Pancreas (tissue), 10 donors: Measurements from ENCODE around the gene HIVEP3. TPM values are rescaled to one million over a fixed set of nuclear protein-coding genes. Genes with fewer than 3 reads are reported as not detected.

Experiments used
- ATAC-seq, 4 donors: fragments of 200-7000 bp; cut with Tn5 transposase; one replicate each; pipeline versions ENCODE4 v1.8.0 to v1.9.1; 2020; ENCODE audit warnings: mild to moderate bottlenecking in 4 of 4, moderate library complexity in 4 of 4
- DNase-seq, 6 donors: peaks; one replicate each; pipeline ENCODE4 v3.0.0-alpha.2; 2020
- FAIRE-seq: peaks from 2 replicates; lab custom pipeline; 2012; peaks lifted over from hg19 to GRCh38; lab: Jason Lieb, UNC
- H3K27ac ChIP-seq, 4 donors: fragments of 200-600 bp; sonication (generic); 1 replicate in 3 of 4; 2 replicates in 1 of 4; pipeline versions ENCODE4 v1.5.0 to v1.8.0; 2020
- H3K27me3 ChIP-seq, 4 donors: fragments of 200-600 bp; one replicate each; pipeline ENCODE4 v1.8.0; 2021
- H3K36me3 ChIP-seq, 3 donors: fragments of 200-600 bp; sonication (generic) in 1 of 3; one replicate each; pipeline versions ENCODE4 v1.5.0 to v1.8.0; 2020 to 2021
- H3K4me1 ChIP-seq, 3 donors: fragments of 200-600 bp; one replicate each; pipeline ENCODE4 v1.8.0; 2021
- H3K4me3 ChIP-seq, 4 donors: fragments of 200-600 bp; sonication (generic) in 2 of 4; one replicate each; pipeline versions ENCODE4 v1.5.0 to v1.8.0; 2020 to 2021
- H3K9me3 ChIP-seq, 4 donors: fragments of 200-600 bp; one replicate each; pipeline ENCODE4 v1.8.0; 2021
- WGBS, 2 donors: extraction: QIAGEN DNeasy Blood & Tissue Kit; methylation state at CpG; one replicate each; pipeline ENCODE4 v1.1.7; 2013; 5-methylcytosine and 5-hydroxymethylcytosine counted together
- intact Hi-C, 3 donors: fragments of 100-400 bp; cut with DNase I; formaldehyde crosslinking; loops; one replicate each; pipeline versions ENCODE4 v1.11.1 to v1.14.2; 2022
- polyA plus RNA-seq, 2 donors: library from polyadenylated mRNA; stranded (reverse); fragments of 200-250 nt; gene quantifications; one replicate each; pipeline ENCODE4 v1.2.3, GENCODE V29; 2013
- total RNA-seq, 6 donors: library from RNA; stranded (reverse); fragmentation: NEBNext Ultra II Directional in 4 of 6; extraction: Animal tissue kit (Norgen Biotek cat#: 25700) in 4 of 6; gene quantifications; one replicate each; pipeline versions ENCODE4 v1.2.1 to v1.2.4, GENCODE V29; 2021 to 2023
- TF ChIP-seq, protein P1 (sequence below), 4 donors: fragments of 200-600 bp; sonication (generic) in 3 of 4; IDR thresholded peaks; one replicate each; pipeline versions ENCODE4 v1.5.0 to v1.8.0; 2021; ENCODE audit warnings: antibody characterized with exemption in 4 of 4
- donor health status: healthy with polysubstance abuse.
- donor health status: DM: no; HTN: no; CAD: no; lungs with moderate emphysema.
- donor health status: DM: no; HTN: no; CAD: no.
- donor health status: control.
- donor health status: control.
- donor health status: Bipolar disorder and iron deficiency.
- donor health status: DM: yes; HTN: yes; CAD: no.
- donor health status: DM: no; HTN: no; CAD: no.
- donor health status: DM: no; HTN: no; CAD: no.
- donor health status: DM: yes; HTN: yes; CAD: no.

HIVEP3 gene
- total and polyA plus RNA-seq, 8 donors: 2.7 to 5.0 (median 3.1) TPM

DNA sequence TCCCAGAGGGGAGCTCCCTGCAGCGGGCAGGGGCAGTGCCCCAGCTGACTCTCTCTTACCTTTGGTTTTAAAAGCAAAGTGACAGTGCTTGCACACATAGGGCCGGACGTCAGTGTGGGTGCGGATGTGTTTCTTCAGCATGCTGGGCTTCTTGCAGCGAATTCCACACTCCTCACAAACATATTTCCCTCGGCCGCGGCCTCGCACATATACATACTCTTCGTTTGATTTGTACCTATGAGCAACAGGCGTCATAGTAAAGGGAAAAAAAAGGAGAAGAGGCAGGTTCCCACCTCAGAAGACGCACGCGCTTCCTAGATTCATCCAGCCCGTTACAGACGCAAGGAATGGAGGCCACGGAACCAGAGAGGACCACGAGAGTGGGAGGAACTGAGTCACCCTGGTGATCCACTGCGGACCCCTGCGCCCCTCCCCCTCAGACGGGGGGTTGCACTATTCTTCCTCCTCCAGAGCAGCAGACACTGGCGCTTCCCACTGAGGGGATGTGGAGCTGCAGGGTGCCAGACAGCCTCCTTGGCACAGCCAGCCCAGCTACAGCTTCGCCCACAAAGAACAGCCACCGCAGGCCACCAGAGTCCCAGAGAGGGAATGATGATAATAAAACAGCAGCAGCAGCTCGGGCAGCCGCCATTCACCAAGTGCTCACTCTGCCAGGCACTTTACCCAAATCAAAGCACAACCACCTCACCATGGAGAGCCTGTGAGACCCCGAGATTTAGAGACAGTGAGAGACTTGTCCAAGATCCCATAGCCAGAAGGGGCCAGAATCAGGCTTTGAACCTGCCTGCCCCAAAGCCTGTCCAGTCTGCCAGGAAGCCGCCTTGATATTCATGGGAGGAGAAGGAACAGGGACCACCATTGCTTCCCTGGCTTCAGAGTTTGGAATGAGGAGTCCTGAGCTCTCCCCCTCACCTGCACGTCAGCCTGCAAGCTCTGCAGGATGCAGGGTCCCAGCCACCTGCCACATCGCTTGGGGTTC, 393.7 kb downstream of the HIVEP3 start:
- DNase-seq (peak in 1 of 6 donors; percentile 33), ATAC-seq (no peak), FAIRE-seq (no peak)
- Histone ChIP-seq H3K9me3 (no peaks in the 10 kb centered on the region), H3K36me3 (no peaks in the 10 kb centered on the region), H3K4me3 (no peak overlapping the region), H3K4me1 (no peaks in the 10 kb centered on the region), H3K27me3 (no peaks in the 10 kb centered on the region), H3K27ac (no peak overlapping the region)
- intact Hi-C loops: no loop called here
- WGBS, 2 donors: 89 to 94% methylated on average over 30 of the region's 30 CpGs
- TF ChIP-seq, protein P1, sequence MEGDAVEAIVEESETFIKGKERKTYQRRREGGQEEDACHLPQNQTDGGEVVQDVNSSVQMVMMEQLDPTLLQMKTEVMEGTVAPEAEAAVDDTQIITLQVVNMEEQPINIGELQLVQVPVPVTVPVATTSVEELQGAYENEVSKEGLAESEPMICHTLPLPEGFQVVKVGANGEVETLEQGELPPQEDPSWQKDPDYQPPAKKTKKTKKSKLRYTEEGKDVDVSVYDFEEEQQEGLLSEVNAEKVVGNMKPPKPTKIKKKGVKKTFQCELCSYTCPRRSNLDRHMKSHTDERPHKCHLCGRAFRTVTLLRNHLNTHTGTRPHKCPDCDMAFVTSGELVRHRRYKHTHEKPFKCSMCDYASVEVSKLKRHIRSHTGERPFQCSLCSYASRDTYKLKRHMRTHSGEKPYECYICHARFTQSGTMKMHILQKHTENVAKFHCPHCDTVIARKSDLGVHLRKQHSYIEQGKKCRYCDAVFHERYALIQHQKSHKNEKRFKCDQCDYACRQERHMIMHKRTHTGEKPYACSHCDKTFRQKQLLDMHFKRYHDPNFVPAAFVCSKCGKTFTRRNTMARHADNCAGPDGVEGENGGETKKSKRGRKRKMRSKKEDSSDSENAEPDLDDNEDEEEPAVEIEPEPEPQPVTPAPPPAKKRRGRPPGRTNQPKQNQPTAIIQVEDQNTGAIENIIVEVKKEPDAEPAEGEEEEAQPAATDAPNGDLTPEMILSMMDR (IDR thresholded peaks at IDR 0.05): no peak

DNA sequence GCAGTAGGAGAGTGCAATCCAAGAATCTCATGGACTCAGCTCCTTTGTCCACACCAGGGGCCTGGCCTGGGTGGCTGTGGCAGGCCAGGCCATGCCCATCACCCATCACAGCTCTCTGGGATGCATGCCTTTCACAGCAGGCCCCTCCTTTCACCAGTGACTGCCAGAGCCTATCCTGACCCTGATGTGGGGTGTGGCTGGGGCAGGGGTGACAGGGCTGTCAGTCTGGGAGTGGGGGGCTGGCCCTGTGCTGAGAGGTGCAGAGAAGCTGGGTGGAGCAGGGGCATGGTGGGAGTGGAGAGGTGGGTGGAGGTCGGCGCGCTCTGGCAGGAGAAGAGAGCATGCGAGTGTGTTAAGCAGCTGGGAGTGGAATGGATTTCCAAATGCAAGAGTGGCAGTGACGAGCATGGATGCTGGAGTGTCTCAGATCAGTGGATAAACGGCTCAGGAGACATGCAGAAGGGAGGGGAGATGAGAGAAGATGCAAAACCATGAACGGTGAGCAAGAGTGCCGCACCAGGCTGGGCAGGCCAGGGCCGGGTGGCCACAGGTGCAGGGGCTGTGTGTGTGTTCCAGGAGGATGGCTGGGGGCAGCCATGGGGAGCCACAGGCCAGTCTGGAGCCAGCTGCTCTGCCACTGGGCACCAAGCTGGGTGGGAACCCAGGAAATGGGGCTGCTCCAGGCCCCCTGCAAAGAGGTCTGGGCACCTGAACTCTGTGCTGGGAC, 394.6 kb downstream of the HIVEP3 start:
- Histone ChIP-seq H3K4me3 (no peak overlapping the region), H3K9me3 (no peaks in the 10 kb centered on the region), H3K27ac (no peak overlapping the region), H3K27me3 (no peaks in the 10 kb centered on the region), H3K4me1 (no peaks in the 10 kb centered on the region), H3K36me3 (no peaks in the 10 kb centered on the region)
- TF ChIP-seq, protein P1 (IDR thresholded peaks at IDR 0.05): no peak
- peak in 1 of 6 donors; percentile 62 for DNase-seq
- FAIRE-seq: no peak
- intact Hi-C loops: no loop called here
- no peak for ATAC-seq
- WGBS, 2 donors: 77 to 86% methylated on average over 9 of the region's 9 CpGs

DNA sequence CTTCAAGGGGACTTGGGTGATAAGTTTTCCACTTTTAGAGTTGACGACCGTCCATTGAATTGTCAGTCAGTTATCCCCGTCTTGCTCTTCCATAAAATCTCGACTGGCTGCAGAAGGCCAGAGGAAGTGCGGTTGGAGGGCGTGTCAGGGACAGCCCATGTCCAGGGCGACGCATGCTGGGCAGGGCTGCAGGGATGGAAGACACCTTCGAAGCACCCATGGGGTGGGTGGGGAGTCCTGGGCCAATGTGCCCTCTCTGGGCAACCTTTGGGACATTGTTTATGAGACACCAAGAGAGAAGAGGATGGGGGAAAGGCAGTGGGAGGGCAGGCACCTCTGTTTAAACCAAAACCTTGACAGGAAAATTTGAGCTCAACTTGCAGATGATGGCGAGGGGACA, 395.7 kb downstream of the HIVEP3 start:
- H3K36me3 ChIP-seq: no peaks in the 10 kb centered on the region
- H3K27ac ChIP-seq: no peak overlapping the region
- DNase-seq: no peak
- no peaks in the 10 kb centered on the region for H3K9me3 ChIP-seq
- TF ChIP-seq, protein P1 (IDR thresholded peaks at IDR 0.05): no peak
- 82 to 85% methylated on average over 10 of the region's 10 CpGs for WGBS, 2 donors
- H3K4me3 ChIP-seq: no peak overlapping the region
- H3K4me1 ChIP-seq: peaks cover 0 to 9% (median 5%) of the 10 kb centered on the region in 3 donors
- ATAC-seq: no peak
- intact Hi-C loops: no loop called here
- FAIRE-seq: no peak
- H3K27me3 ChIP-seq: no peaks in the 10 kb centered on the region

DNA sequence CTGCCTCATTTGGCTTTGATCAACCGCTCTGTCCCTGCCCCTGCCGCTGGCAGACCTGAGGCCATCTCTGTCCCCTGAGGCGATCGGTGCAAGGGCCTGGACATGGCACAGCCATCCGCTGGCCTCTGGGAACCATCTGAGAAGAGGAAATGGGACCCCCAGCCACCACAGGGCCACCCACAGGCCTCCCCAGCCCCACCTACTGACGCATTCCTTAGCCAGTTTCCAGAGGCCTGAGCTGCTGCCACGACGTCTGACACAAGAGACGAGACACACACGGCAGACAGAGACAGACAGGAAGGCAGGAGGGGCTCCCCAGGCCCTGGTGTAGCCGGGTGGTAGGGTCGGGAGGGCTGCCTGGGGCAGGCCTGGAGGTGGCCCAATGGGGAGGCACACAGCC, 397.0 kb downstream of the HIVEP3 start:
- no peak overlapping the region for H3K4me3 ChIP-seq

More for the DNA sequence above, 397.0 kb downstream of the HIVEP3 start:
- Histone ChIP-seq H3K9me3 (no peaks in the 10 kb centered on the region), H3K27me3 (no peaks in the 10 kb centered on the region), H3K4me1 (peaks cover 10 to 22% (median 18%) of the 10 kb centered on the region in 3 donors), H3K36me3 (no peaks in the 10 kb centered on the region), H3K27ac (no peak overlapping the region)
- ATAC-seq: no peak
- no peak for FAIRE-seq
- TF ChIP-seq, protein P1 (IDR thresholded peaks at IDR 0.05): no peak
- no peak for DNase-seq
- intact Hi-C loops: no loop called here
- WGBS, 2 donors: 90 to 91% methylated on average over 12 of the region's 12 CpGs
